Measurements from ENCODE around the gene SLC41A2.

GRCh38 chr12:104956870-104957718 lies 996 bp downstream of the SLC41A2 start:
- TF ChIP-seq, protein P1, sequence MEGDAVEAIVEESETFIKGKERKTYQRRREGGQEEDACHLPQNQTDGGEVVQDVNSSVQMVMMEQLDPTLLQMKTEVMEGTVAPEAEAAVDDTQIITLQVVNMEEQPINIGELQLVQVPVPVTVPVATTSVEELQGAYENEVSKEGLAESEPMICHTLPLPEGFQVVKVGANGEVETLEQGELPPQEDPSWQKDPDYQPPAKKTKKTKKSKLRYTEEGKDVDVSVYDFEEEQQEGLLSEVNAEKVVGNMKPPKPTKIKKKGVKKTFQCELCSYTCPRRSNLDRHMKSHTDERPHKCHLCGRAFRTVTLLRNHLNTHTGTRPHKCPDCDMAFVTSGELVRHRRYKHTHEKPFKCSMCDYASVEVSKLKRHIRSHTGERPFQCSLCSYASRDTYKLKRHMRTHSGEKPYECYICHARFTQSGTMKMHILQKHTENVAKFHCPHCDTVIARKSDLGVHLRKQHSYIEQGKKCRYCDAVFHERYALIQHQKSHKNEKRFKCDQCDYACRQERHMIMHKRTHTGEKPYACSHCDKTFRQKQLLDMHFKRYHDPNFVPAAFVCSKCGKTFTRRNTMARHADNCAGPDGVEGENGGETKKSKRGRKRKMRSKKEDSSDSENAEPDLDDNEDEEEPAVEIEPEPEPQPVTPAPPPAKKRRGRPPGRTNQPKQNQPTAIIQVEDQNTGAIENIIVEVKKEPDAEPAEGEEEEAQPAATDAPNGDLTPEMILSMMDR (optimal IDR thresholded peaks at IDR 0.05 in 1 of 3, IDR thresholded peaks at IDR 0.05 in 1 of 3, conservative IDR thresholded peaks at IDR 0.05 in 1 of 3; ENCODE audit: extremely low read depth in 1 of 3, insufficient read depth in 2 of 3, low read length in 3 of 3) = no peak
- TF ChIP-seq EZH2 (IDR thresholded peaks at IDR 0.05; ENCODE audit: low read length) = no peak

Measured in keratinocyte (primary cell).